Measurements from ENCODE around the gene SPOCK1.
"Not testable (repeated sequence)": the region's sequence is repeated elsewhere in the genome, so short reads cannot be mapped to it uniquely, and the experiment has no call there.

SPOCK1 gene

GRCh38 chr5:137395011-137395755 lies 103.9 kb downstream of the SPOCK1 start:
- no peak for DNase-seq (ENCODE audit: low spot score)

GRCh38 chr5:137394380-137394779 lies 104.7 kb downstream of the SPOCK1 start:
- no peak for DNase-seq (ENCODE audit: low spot score)

GRCh38 chr5:137393196-137393993 lies 105.7 kb downstream of the SPOCK1 start:
- DNase-seq (ENCODE audit: low spot score) = no peak

- no peak for DNase-seq (ENCODE audit: low spot score)
Observed at GRCh38 chr5:137392261-137392660, 106.9 kb downstream of the SPOCK1 start.

GRCh38 chr5:137391044-137391443 lies 108.1 kb downstream of the SPOCK1 start:
- DNase-seq (ENCODE audit: low spot score) = not testable (repeated sequence)

- DNase-seq (ENCODE audit: low spot score) = no peak
Observed at GRCh38 chr5:137389042-137389441, 110.1 kb downstream of the SPOCK1 start.

GRCh38 chr5:137385064-137385463 lies 114.1 kb downstream of the SPOCK1 start:
- DNase-seq (ENCODE audit: low spot score) = no peak

- DNase-seq (ENCODE audit: low spot score) = no peak
Observed at GRCh38 chr5:137383909-137384308, 115.2 kb downstream of the SPOCK1 start.

GRCh38 chr5:137381555-137381954 lies 117.6 kb downstream of the SPOCK1 start:
- no peak for DNase-seq (ENCODE audit: low spot score)

GRCh38 chr5:137379555-137380286 lies 119.4 kb downstream of the SPOCK1 start:
- DNase-seq (ENCODE audit: low spot score) = no peak

- DNase-seq (ENCODE audit: low spot score) = no peak
Observed at GRCh38 chr5:137375741-137376526, 123.2 kb downstream of the SPOCK1 start.

GRCh38 chr5:137374110-137374714 lies 124.9 kb downstream of the SPOCK1 start:
- DNase-seq (ENCODE audit: low spot score) = no peak

- no peak for DNase-seq (ENCODE audit: low spot score)
Observed at GRCh38 chr5:137372773-137373160, 126.4 kb downstream of the SPOCK1 start.

- DNase-seq (ENCODE audit: low spot score) = no peak
Observed at GRCh38 chr5:137372016-137372772, 126.9 kb downstream of the SPOCK1 start.

GRCh38 chr5:137370096-137371071 lies 128.7 kb downstream of the SPOCK1 start:
- DNase-seq (ENCODE audit: low spot score) = no peak

GRCh38 chr5:137368651-137369050 lies 130.5 kb downstream of the SPOCK1 start:
- no peak for DNase-seq (ENCODE audit: low spot score)

GRCh38 chr5:137367951-137368350 lies 131.2 kb downstream of the SPOCK1 start:
- DNase-seq (ENCODE audit: low spot score) = no peak

- no peak for DNase-seq (ENCODE audit: low spot score)
Observed at GRCh38 chr5:137366526-137366925, 132.6 kb downstream of the SPOCK1 start.

- DNase-seq (ENCODE audit: low spot score) = no peak
Observed at GRCh38 chr5:137365126-137365865, 133.8 kb downstream of the SPOCK1 start.
